ENCODE measurements around the gene BCL2L1. TPM values are rescaled to one million over a fixed set of nuclear protein-coding genes. Genes with fewer than 3 reads are reported as not detected.
"Not testable (repeated sequence)": the region's sequence is repeated elsewhere in the genome, so short reads cannot be mapped to it uniquely, and the experiment has no call there.

Gene BCL2L1
- total RNA-seq, 1 donor from 2014 or later, result 54.8 TPM

DNA sequence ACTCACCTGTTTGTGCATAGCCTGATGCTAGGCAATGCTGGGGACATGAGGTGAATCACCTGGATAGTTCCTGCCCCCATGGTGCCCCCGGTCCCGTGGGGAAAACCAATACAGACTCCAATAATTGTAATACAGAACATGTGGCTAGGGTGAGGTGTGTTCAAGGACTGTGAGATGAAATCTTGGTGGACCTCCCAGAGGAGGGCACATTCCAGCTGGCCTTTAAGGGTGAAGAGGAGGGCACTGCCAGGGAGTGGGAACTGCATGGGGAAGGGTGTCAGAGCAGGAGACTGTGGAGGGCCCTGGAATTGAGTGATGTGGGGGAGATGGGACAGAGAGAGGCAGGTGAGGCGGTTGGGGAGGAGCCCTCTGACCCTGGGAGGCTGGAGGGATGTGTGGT, 82.4 kb downstream of the BCL2L1 start:
- intact Hi-C loops (cut with micrococcal nuclease), result no loop called here

DNA sequence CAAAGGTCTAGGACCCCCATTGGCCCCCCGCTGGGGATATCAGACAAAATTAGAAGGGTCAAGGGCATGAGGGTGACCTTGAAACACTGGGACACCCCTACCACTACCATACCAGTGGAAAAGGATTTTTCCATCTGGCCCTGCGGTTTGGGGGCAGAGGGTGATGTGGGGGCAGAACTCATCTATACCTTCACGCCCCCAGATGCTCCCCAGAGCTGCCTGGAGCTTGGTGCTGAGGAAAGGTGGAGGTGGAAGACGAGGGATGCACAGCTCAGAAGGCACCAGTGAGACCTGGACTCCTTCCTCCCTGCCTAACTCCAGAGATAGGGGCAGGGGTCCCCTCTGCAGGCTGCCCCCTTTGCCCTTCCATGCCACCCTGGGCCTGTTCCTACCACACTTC, 83.9 kb downstream of the BCL2L1 start:
- ATAC-seq, result no peak
- intact Hi-C loops (cut with micrococcal nuclease), result no loop called here

More for the DNA sequence above, 82.4 kb downstream of the BCL2L1 start:
- DNase-seq, result no peak
- ATAC-seq, result no peak

GRCh38 chr20:31638317-31638716, 84.4 kb downstream of the BCL2L1 start:
- no peak for DNase-seq
- peak; percentile 29 for ATAC-seq
- intact Hi-C loops (cut with micrococcal nuclease), result no loop called here

More for the DNA sequence above, 83.9 kb downstream of the BCL2L1 start:
- DNase-seq, result no peak

DNA sequence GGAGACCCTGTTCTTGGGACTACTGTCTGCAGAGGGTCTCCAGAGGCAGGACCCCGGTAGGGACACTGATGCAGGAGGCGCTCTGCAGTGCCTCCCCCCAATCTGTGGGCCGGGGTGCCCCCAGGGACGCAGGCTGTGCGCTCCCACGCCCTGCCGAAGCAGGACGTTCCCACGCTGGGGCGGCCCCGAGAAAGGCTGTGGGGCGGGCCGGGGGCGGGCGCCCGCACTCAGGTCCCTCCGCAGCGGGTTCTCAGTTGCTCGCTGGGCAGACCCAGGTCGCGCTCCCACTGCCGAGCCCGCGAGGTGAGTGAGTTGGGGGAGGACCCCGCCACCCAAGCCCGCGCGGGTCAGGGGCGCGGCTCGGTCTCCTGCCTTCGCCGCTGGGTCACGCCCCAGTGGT, 85.0 kb downstream of the BCL2L1 start, which contains the start of gene COX4I2:
Gene COX4I2, plus strand, starts transcription at position 253 of the 400 bp plus-strand sequence. CDS start 1,106 bp downstream, outside the sequence.
- intact Hi-C loops (cut with micrococcal nuclease), result no loop called here
- ATAC-seq (peak; percentile 74), DNase-seq (peak; percentile 62)

DNA sequence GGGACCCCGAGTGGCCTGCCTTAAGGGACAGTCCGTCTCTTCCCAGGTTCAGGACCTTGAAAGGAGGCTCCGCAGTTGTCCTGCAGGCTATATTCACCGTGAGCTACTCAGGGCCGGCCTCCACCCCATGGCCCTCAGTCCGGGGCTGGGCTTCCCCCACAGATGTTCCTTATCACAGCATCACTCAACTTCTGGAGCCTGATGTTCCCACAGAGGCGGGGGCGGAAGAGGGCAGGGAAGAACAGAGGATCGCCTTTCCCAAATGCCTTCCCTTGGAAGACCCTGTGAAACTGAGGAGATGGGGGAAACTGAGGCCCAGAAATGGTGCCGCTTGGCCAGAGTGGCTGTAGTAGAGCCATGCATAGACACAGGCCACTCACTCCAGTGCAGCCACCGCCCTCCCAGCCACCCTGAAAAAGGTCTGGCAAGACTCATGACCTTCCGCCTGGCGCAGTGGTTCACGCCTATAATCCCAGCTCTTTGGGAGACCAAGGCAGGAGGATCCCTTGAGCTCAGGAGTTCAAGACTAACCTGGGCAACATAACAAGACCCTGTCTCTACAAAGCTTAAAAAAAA, 89.2 kb downstream of the BCL2L1 start:
- DNase-seq, result peak; percentile 53
- intact Hi-C loops (cut with micrococcal nuclease), result no loop called here
- peak; percentile 63 for ATAC-seq

DNA sequence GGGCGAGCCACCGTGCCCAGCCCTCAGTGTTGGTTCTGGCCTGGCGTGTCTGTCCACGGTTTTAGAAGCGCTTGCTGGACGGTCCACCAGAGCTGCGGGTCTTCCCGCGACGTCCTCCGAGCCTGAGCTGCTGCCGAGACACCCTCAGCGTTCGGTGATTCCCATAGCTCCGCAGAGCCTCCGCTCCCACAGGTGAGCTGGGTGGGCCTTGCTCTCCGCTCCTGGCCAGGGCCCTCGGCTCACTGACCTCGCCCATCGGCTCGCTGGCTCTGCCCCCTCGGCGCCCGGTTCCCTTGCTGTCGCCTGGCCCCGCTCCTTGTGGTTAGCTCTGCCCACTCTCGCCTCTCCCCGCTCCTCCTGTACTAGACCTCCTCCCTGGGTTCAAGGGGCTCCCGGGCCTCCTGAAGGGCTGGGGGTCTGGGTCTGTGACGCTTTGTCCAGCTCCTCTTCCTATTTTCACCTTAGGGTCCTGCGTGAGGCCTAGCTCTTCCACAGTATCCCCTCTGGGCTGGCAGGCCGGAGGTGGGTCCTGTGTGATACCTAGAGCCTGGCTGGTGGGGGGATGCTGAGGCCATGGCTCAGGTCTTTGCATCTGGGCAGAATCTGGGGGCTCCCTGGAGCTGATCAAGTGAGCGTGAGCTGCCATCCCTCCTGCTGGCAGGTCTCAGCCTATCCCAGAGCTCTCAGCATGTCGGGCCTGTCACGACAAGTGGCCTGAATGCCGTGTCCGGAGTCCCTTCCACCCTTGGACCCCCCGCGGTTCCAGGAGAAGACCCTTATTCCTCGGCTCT, 89.9 kb downstream of the BCL2L1 start:
- ATAC-seq, result no peak
- DNase-seq, result no peak
- intact Hi-C loops (cut with micrococcal nuclease), result no loop called here

- ATAC-seq (peak; percentile 11), DNase-seq (no peak)
- intact Hi-C loops (cut with micrococcal nuclease), result no loop called here
Observed at GRCh38 chr20:31630187-31630790, 92.4 kb downstream of the BCL2L1 start.

GRCh38 chr20:31628057-31628456, 94.6 kb downstream of the BCL2L1 start:
- intact Hi-C loops (cut with micrococcal nuclease); DNase-seq; ATAC-seq: not testable (repeated sequence)

- ATAC-seq; DNase-seq; intact Hi-C loops (cut with micrococcal nuclease): not testable (repeated sequence)
Observed at GRCh38 chr20:31626534-31626933, 96.1 kb downstream of the BCL2L1 start.

- ATAC-seq; intact Hi-C loops (cut with micrococcal nuclease); DNase-seq: not testable (repeated sequence)
Observed at GRCh38 chr20:31623123-31623505, 99.6 kb downstream of the BCL2L1 start.

GRCh38 chr20:31620246-31620645, 102.4 kb downstream of the BCL2L1 start:
- ATAC-seq (no peak), DNase-seq (no peak)
- intact Hi-C loops (cut with micrococcal nuclease), result no loop called here

- ATAC-seq, result no peak
- DNase-seq, result no peak
- intact Hi-C loops (cut with micrococcal nuclease), result no loop called here
Observed at GRCh38 chr20:31617432-31618104, 105.1 kb downstream of the BCL2L1 start.

GRCh38 chr20:31615416-31615815, 107.3 kb downstream of the BCL2L1 start:
- ATAC-seq (no peak), DNase-seq (no peak)
- intact Hi-C loops (cut with micrococcal nuclease), result no loop called here

Other genes starting within 250 kb of the BCL2L1 start
- not detected for gene DEFB124, start 247.7 kb downstream of the BCL2L1 start, total RNA-seq
- gene REM1, start 247.6 kb downstream of the BCL2L1 start, total RNA-seq, result 2.0 TPM
- gene HM13, start 208.4 kb downstream of the BCL2L1 start, total RNA-seq, result 39.2 TPM
- 99.2 TPM for gene ID1, start 117.6 kb downstream of the BCL2L1 start, total RNA-seq
- gene COX4I2, start 85.0 kb downstream of the BCL2L1 start, total RNA-seq, result 10.1 TPM
- gene TPX2, start 16.4 kb upstream of the BCL2L1 start, total RNA-seq, result 0.72 TPM
- gene MYLK2, start 96.5 kb upstream of the BCL2L1 start, total RNA-seq, result 0.10 TPM
- gene FOXS1, start 122.7 kb upstream of the BCL2L1 start, total RNA-seq, result 1.3 TPM
- 4.0 TPM for gene DUSP15, start 147.7 kb upstream of the BCL2L1 start, total RNA-seq
- not detected for gene TTLL9, start 147.8 kb upstream of the BCL2L1 start, total RNA-seq
- 9.7 TPM for gene PDRG1, start 229.2 kb upstream of the BCL2L1 start, total RNA-seq
- gene XKR7, start 245.3 kb upstream of the BCL2L1 start, total RNA-seq, result not detected

All from left ventricle myocardium superior (tissue), 1 donor.